Bone marrow (tissue), 2 donors: ENCODE data around the gene CEP104.

Source experiments
- DNase-seq, 2 donors: peaks; one replicate each; lab custom pipeline; 2025; lab: John Stamatoyannopoulos, UW

Gene CEP104

DNA sequence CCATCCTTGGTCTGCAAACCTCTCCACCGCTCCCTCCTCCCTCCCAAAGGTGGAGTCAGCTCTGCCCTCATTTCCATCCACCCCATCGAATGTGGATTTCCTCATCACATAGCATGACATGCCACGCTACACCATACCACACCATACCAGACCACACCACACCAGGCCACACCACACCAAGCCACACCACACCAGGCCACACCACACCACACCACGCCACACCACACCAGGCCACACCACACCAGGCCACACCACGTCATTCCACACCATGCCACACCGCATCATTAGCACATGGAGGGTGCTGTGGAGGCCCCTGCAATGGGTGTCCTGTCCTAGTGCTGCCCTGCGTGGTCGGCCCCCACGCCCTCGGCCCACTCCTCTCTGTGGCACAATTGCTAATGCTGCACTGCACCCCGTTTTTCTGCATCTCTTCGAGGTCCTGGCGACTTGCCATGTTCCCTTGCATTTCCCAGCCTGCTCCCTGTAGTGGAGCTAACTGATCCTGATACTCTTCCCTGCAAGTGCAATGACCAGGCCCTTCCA, 11.5 kb upstream of the CEP104 start:
- no peak for DNase-seq

DNA sequence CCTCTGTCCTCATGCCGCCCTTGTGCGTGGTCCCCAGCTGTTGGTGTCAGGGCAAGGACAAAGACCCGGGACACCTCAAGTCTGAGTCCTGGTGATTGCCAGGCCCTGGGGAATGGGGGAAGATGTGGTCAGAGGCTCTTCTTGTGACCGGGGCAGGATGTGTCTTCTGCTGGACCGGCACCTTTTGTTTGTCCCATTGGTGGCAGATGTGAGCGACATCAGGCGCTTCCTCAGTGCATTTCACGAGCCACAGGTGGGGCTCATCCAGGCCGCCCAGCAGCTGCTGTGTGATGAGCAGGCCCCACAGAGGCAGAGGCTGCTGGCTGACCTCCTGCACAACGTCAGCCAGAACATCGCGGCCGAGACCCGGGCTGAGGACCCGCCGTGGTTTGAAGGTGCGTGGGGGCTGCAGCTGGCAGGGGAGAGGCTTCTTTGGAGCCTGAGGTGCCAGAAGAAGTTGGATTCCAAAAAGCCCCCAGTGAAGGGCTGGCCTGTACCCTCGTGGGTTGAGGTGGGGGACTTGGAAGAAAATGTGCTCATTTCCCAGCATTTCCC, 8.7 kb upstream of the CEP104 start:
- DNase-seq: no peak

DNA sequence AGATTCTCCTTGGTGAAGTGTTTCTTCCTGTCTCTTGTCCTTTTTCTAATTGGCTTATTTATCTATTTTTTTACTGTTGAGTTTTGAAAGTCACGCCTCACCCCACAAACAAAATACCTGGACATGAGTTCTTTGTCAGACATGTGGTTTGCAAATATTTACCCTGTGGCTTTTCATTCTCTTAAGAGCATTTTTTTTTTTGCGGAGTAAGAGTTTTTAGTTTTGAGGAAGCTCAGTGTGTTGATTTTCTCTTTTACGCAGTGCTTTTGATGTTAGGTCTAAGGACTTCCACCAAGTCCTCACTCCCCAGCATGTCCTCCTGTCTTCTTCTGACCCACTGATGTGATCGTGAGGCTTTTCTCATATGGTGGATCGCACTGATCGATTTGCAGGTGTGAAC, 7.9 kb upstream of the CEP104 start:
- DNase-seq: no peak

GRCh38 chr1:3863231-3863935, 6.4 kb upstream of the CEP104 start:
- no peak for DNase-seq

DNA sequence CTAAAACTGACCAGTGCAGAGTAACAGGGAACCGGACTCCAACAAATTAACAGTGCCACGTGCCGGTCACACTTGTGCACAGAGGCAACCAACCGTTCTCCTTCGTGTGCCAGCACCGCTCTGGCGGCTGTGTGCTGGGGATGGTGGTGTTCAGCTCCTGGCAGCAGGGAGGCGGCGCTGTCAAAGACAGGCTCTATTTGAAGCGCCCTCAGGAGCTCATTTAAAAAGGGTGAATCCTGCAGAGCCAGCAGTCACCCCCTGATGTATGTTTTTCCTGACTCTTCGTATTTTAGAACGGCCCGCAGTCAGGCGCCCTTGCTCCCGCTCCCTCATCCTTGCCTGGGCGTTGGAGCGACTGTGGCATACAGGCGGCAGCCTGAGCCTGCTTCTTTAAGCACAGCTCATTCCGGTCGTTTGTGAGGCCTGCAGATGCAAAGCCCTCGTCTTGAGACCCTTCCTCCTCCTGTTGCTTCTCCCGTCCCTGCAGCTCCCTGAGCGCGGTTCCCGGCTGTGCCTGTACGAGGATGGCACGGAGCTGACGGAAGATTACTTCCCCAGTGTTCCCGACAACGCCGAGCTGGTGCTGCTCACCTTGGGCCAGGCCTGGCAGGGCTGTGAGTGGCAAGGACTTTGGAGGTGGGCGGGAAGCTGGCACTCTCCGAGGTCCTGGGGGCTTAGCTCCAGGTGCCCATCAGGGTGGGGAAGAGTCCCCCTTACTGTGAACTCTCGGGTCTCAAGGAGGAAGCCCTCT, 1.4 kb upstream of the CEP104 start:
- DNase-seq: no peak

GRCh38 chr1:3857791-3858129, 749 bp upstream of the CEP104 start:
- DNase-seq: no peak

- no peak for DNase-seq
These were observed 4.1 kb downstream of the CEP104 start for GRCh38 chr1:3852711-3853485.

DNA sequence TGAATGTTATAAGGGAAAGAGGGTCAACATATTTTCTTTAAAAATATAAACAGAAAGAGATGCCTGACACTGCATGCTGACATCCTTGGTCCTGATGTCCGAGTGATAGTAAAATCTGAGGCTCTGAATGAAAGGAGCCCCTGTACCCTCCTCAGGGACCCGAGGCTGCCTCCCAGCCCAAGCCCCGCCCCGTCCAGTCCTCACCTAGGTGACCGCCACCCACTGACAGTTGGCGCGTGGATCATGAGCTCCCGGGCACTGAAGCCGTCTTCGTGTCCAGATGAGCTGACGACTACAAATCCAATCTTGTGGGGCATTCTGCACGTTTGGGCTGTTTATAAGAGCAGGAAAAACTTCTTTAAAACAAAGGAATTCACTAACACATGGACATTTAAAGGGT, 4.9 kb downstream of the CEP104 start:
- DNase-seq: no peak

DNA sequence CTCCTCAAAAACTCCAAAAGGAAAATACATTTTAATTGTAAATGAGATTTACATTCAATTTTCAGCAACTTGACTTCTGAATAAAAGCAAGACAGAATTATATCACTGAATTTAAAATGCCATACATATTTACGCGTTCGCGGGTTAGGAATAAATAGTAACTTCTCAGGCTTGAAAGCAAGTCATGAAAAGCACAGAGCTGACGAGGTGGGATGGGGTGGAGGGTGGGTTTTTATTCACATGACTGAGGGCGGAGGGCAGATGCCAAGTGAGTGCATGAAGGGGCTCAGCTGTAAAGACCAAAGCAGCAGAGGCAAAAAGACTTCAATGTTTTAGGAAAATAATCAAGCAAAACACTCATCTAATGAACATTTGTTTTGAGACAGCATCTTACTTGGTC, 5.7 kb downstream of the CEP104 start:
- DNase-seq: no peak

DNA sequence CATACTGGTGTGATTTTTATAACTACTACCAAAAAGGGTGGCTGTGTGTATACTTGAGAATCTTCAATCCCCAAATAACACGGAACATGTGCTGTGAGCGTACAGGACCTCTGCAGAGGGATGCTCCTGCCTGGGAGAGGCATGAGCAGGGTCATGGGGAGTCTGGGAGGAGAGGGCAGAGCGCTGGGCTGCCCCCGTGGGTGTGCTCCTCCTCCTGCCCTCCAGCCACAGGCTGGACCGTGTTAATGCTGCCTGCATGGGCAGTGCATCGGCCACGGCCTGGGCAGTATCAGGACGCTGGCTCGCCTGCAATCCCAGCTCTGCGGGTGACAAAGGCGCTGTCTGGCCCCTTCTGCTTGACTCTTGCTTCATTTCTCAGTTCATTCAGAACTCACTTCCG, 6.2 kb downstream of the CEP104 start:
- no peak for DNase-seq

GRCh38 chr1:3847081-3847480, 9.9 kb downstream of the CEP104 start:
- DNase-seq: no peak

DNA sequence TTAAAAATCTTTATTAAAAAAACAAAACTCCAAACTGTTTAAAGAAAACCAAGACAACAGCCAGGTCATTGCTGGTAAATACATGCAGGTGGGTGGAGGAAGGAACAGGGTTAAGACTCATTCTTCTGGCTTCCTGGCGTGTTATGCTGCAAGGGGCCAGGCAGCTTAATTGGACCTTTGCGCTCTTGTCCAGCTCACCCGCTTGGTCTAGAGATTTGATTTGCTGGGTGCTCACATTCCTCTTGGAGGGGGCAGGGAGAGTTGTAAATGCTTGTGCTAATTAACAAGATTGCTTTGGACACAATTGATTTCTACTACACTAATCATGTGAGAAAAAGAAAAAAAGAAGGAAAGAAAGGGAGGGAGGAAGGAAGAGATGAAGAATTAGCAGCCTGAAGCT, 10.5 kb downstream of the CEP104 start:
- DNase-seq: no peak

GRCh38 chr1:3842912-3843311, 14.1 kb downstream of the CEP104 start:
- no peak for DNase-seq

DNA sequence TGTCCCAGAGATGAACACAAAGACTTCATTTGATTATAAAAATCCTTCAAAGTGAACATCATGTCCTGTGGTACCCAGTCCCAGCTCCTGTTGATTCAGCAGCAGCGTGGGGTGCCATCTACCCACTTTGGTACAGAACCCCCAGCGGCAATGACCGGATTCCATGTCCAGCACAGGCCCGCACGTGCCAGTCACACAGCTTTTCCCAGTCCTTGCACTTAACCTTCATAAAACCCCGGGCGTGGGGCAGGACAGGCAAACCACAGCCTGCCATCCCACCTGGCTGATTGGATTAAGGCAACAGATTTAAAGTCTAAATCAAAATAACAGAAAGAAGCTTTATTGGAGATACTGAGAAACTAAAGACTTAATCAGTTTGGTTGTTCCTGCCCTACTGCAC, 15.5 kb downstream of the CEP104 start:
- no peak for DNase-seq

GRCh38 chr1:3838788-3839187, 18.2 kb downstream of the CEP104 start:
- DNase-seq: no peak

DNA sequence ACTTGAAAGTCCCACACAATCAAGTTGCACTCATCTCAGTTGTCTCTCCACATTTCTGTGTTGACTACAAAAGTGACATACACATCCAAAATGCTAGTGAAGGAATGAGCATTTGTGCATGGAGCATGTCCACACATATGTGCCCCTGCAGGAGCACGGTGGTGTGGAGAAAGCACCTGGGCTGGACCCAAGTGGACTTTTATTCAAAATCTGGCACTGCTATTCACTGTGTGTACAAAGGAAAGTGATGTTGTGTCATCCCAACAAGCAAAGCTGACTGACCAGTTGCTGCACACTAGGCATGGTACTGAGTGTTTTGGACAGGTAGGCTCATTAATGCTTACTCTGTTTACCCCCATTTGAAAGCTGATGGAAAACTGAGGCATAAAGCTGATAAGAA, 19.3 kb downstream of the CEP104 start:
- DNase-seq: no peak

DNA sequence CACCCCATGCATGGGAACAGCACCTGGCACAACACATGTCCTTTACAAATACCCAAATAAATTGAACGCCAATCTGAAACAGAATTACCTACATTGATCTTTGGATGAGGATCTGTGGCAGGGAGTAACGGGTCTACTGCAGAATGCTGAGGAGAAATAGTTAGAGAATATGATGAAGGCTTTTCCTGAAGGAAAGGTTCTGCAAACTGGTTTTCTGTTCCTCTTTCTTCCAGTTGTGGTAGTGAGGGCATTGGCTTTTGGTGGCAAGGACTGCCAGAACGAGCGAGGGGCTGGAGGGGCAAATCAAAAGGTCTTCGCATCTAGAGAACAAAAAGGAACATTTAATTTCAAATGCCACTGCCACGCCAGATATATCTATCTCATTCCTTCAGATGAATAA, 19.8 kb downstream of the CEP104 start:
- DNase-seq: no peak

GRCh38 chr1:3836421-3836820, 20.6 kb downstream of the CEP104 start:
- no peak for DNase-seq

GRCh38 chr1:3834701-3835100, 22.3 kb downstream of the CEP104 start:
- DNase-seq: no peak

GRCh38 chr1:3831689-3832088, 25.3 kb downstream of the CEP104 start:
- DNase-seq: no peak

GRCh38 chr1:3828391-3828790, 28.6 kb downstream of the CEP104 start:
- DNase-seq: no peak

DNA sequence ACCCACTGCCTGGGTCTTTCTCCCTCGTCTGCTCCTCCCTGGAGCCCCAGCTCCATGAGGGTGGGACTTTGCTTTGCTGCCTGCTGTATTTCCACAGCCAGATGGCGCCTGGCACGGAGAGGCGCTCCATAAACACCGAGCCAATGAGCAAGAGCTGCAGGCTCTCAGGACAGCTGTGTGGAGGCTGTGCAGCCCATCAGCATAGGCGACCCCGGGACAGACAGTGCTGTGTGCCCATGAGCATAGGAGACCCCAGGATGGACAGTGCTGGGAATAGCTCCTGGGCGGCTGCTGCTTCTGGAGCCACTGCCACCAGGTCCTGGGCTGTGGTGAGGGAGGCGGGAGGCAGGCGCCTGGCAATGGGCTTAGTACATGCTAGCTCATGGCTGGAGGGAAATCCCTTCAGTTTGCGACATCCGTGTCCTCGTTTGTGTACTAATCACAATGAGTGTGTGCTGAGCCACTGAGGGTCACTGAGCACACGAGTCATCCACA, 29.2 kb downstream of the CEP104 start:
- no peak for DNase-seq
